G401 (cell line): ENCODE measurements around the gene PRKD1. TPM values are rescaled to one million over a fixed set of nuclear protein-coding genes. Genes with fewer than 3 reads are reported as not detected.
A peak's percentile ranks its signal among the peaks of the same experiment; 100 is the strongest.
"Not testable (repeated sequence)": the region's sequence is repeated elsewhere in the genome, so short reads cannot be mapped to it uniquely, and the experiment has no call there.

Experiments
- DNase-seq: peaks from one replicate; pipeline ENCODE4 v3.0.0-alpha.2; 2015; ENCODE audit warnings: low spot score
- in situ Hi-C: cut with HindIII; loops from 2 replicates; pipeline ENCODE4 v1.10.0; 2016; ENCODE audit warnings: low sequenced_read_pairs, mixed read lengths
- total RNA-seq: library from RNA; depleted of rRNA; stranded (reverse); fragments of >200 nt; shearing (Covaris generic); gene quantifications from 2 replicates; pipeline ENCODE4 v1.2.3, GENCODE V29; 2014

The PRKD1 gene
- total RNA-seq, 1 experiment from 2014 or later = not detected

GRCh38 chr14:29757188-29757680, 170.4 kb downstream of the PRKD1 start:
- no peak for DNase-seq
- in situ Hi-C loops = no loop called here

- in situ Hi-C loops = no loop called here
- no peak for DNase-seq
Measured at GRCh38 chr14:29756019-29756385, 171.6 kb downstream of the PRKD1 start.

GRCh38 chr14:29755311-29756018, 172.2 kb downstream of the PRKD1 start:
- in situ Hi-C loops = no loop called here
- DNase-seq = no peak

GRCh38 chr14:29754134-29754533, 173.5 kb downstream of the PRKD1 start:
- in situ Hi-C loops = no loop called here
- DNase-seq = no peak

- in situ Hi-C loops = no loop called here
- DNase-seq = no peak
Measured at GRCh38 chr14:29752221-29752923, 175.3 kb downstream of the PRKD1 start.

- DNase-seq = no peak
- in situ Hi-C loops = no loop called here
Measured at GRCh38 chr14:29749829-29750228, 177.8 kb downstream of the PRKD1 start.

- in situ Hi-C loops = no loop called here
- DNase-seq = no peak
Measured at GRCh38 chr14:29749327-29749726, 178.3 kb downstream of the PRKD1 start.

GRCh38 chr14:29745863-29746262, 181.8 kb downstream of the PRKD1 start:
- in situ Hi-C loops = no loop called here
- DNase-seq = no peak

- no peak for DNase-seq
Measured at GRCh38 chr14:29743531-29743930, 184.1 kb downstream of the PRKD1 start.

GRCh38 chr14:29741909-29742401, 185.7 kb downstream of the PRKD1 start:
- DNase-seq = peak; percentile 3
- in situ Hi-C loops = no loop called here

More at GRCh38 chr14:29743531-29743930, 184.1 kb downstream of the PRKD1 start:
- in situ Hi-C loops = no loop called here

GRCh38 chr14:29740491-29740890, 187.2 kb downstream of the PRKD1 start:
- in situ Hi-C loops = no loop called here

GRCh38 chr14:29738950-29739349, 188.7 kb downstream of the PRKD1 start:
- DNase-seq = no peak
- in situ Hi-C loops = no loop called here

More at GRCh38 chr14:29740491-29740890, 187.2 kb downstream of the PRKD1 start:
- no peak for DNase-seq

- no peak for DNase-seq
- in situ Hi-C loops = no loop called here
Measured at GRCh38 chr14:29738056-29738455, 189.6 kb downstream of the PRKD1 start.

- in situ Hi-C loops = no loop called here
Measured at GRCh38 chr14:29735459-29735858, 192.2 kb downstream of the PRKD1 start.

GRCh38 chr14:29734732-29735131, 192.9 kb downstream of the PRKD1 start:
- in situ Hi-C loops = no loop called here
- DNase-seq = no peak

More at GRCh38 chr14:29735459-29735858, 192.2 kb downstream of the PRKD1 start:
- DNase-seq = no peak

- in situ Hi-C loops, DNase-seq: not testable (repeated sequence)
Measured at GRCh38 chr14:29726560-29727331, 200.9 kb downstream of the PRKD1 start.

- in situ Hi-C loops = no loop called here
Measured at GRCh38 chr14:29724991-29725390, 202.7 kb downstream of the PRKD1 start.

GRCh38 chr14:29722831-29723230, 204.8 kb downstream of the PRKD1 start:
- no peak for DNase-seq
- in situ Hi-C loops = no loop called here

More at GRCh38 chr14:29724991-29725390, 202.7 kb downstream of the PRKD1 start:
- DNase-seq = no peak

GRCh38 chr14:29721586-29721985, 206.1 kb downstream of the PRKD1 start:
- in situ Hi-C loops = no loop called here
- no peak for DNase-seq

- DNase-seq = no peak
- in situ Hi-C loops = no loop called here
Measured at GRCh38 chr14:29717901-29718300, 209.7 kb downstream of the PRKD1 start.
